Adipose tissue (tissue), 3 donors: ENCODE results near the gene RELA. TPM values are rescaled to one million over a fixed set of nuclear protein-coding genes. Genes with fewer than 3 reads are reported as not detected.

Experiments used
- H3K27ac ChIP-seq: one replicate; pipeline ENCODE4 v1.5.1; 2013; ENCODE audit warnings: low read depth, low read length
- WGBS, 3 donors: extraction: QIAGEN DNeasy Blood & Tissue Kit; methylation state at CpG; one replicate each; pipeline ENCODE4 v1.1.7; 2013; 5-methylcytosine and 5-hydroxymethylcytosine counted together
- polyA plus RNA-seq, 3 donors: library from polyadenylated mRNA; stranded (reverse); fragments of 200-250 nt; gene quantifications; one replicate each; pipeline ENCODE4 v1.2.3, GENCODE V29; 2013
- donor health status: healthy with polysubstance abuse.
- donor health status: Bipolar disorder and iron deficiency.
- donor health status: healthy.

RELA gene
- polyA plus RNA-seq, 3 donors = 30.8 to 61.2 (median 50.4) TPM

GRCh38 chr11:65637794-65638419 lies 24.8 kb downstream of the RELA start, which contains the start of gene SIPA1:
Gene SIPA1 (plus strand): TSS chr11:65638101. CDS start chr11:65640922, 2,821 bp downstream.
- peak within 1 kb of the TSS; percentile 87 for H3K27ac ChIP-seq
- WGBS, 3 donors = 4 to 5% (median 4%) methylated on average over 37 to 46 of the region's 46 CpGs

- 84 to 92% (median 89%) methylated on average over 3 of the region's 3 CpGs for WGBS, 3 donors
- H3K27ac ChIP-seq = no peak overlapping the region
These were observed 25.6 kb downstream of the RELA start for GRCh38 chr11:65637032-65637557.

- no peak overlapping the region for H3K27ac ChIP-seq
- WGBS, 3 donors = 89 to 94% (median 93%) methylated on average over 24 to 28 of the region's 28 CpGs
These were observed 26.3 kb downstream of the RELA start for GRCh38 chr11:65636108-65637031.

GRCh38 chr11:65634905-65635731 lies 27.6 kb downstream of the RELA start:
- no peak overlapping the region for H3K27ac ChIP-seq
- 93 to 95% (median 94%) methylated on average over 46 of the region's 46 CpGs for WGBS, 3 donors

DNA sequence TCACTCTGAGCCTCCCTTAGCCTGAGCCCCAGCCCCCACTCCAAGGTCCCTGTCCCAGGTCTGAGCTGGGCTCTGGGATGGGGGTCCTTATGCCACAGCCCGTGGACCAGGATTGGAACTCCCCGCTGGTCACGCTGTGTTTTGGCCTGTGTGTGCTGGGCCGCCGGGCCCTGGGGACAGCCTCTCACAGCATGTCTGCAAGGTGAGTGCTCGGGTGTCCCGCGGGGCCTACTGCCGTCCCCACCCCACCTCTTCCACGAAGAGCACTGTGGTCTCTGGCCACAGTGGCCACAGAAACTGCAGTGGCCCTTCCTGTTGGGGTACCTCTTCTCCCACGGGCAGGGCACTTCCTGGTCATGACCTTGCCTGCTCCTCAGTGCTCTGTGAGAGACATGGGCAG lies 28.3 kb downstream of the RELA start:
- no peak overlapping the region for H3K27ac ChIP-seq
- 85 to 96% (median 86%) methylated on average over 11 of the region's 11 CpGs for WGBS, 3 donors

DNA sequence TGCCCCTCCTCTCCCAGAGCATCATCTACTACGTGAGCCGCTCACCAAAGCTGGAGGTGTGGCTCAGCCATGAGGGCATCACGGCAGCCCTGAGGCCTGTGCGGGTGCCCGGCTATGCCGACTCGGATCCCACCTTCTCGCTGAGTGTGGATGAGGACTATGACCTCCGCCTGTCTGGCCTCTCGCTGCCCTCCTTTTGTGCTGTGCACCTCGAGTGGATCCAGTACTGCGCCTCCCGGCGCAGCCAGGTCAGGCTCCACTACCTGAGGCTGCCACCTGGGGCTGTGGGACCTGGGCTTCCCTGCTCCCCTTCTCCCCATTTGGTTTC lies 28.6 kb downstream of the RELA start:
- H3K27ac ChIP-seq = no peak overlapping the region
- 86 to 95% (median 87%) methylated on average over 11 to 14 of the region's 14 CpGs for WGBS, 3 donors

DNA sequence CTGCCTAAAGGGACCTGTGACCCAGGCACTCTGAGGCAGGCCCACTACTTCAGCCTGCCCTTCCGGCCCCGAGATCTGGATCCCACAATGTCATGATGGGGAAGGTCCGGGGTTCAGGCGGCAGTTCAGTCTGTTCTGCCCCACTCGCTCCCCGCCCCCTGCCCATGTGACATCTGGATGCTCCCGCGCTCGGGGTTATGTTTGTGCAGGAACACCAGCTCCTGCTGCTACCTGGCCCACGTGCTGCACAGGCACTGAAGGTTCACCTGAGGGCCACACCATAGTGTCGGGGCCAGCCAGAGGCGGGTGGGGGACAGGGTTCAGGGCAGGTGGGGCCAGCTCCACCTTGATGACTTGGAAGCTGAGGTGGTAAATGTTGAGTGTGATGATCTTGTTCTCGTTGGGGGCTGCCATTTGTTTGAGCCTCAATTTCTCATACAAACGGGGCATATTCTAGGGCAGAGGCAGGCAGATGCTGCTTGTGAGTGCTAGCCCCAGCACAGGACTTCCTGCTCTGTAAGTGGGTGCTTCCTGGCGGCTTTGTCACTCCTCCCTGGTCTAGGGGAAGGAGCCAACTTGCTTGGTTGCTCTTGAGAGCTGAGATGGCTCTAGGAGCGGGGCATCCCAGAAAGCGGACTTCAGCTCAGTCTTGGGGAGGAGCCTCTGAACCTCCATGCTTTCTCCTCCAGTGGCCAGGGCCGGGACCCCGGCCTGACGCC lies 29.2 kb downstream of the RELA start:
- 70 to 80% (median 74%) methylated on average over 19 to 20 of the region's 20 CpGs for WGBS, 3 donors
- H3K27ac ChIP-seq = no peak overlapping the region

- no peak overlapping the region for H3K27ac ChIP-seq
- WGBS, 3 donors = 53 to 85% (median 78%) methylated on average over 11 of the region's 11 CpGs
These were observed 32.5 kb downstream of the RELA start for GRCh38 chr11:65630215-65630614.

GRCh38 chr11:65629579-65629978 lies 33.1 kb downstream of the RELA start:
- WGBS, 3 donors = 84 to 96% (median 94%) methylated on average over 14 of the region's 14 CpGs
- H3K27ac ChIP-seq = no peak overlapping the region

DNA sequence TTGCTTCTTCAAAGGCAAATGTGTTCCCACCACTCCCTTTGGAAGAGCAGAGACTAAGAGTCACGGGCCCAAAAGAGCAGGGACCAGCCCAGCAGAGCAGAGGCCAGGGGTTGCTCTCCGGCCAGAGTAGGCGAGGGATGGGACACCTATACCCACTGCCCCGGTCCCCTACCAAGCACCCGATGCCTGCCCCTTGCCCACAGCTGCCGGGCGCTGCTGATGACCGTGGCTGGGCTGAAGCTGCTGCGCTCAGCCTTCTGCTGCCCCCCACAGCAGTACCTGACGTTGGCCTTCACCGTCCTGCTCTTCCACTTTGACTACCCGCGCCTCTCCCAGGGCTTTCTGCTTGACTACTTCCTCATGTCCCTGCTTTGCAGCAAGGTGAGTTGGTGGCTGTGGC lies 35.5 kb downstream of the RELA start:
- 93 to 96% (median 95%) methylated on average over 12 to 13 of the region's 13 CpGs for WGBS, 3 donors
- no peak overlapping the region for H3K27ac ChIP-seq

- 68 to 70% (median 69%) methylated on average over 30 of the region's 30 CpGs for WGBS, 3 donors
- no peak overlapping the region for H3K27ac ChIP-seq
These were observed 36.9 kb downstream of the RELA start for GRCh38 chr11:65625628-65626342.

DNA sequence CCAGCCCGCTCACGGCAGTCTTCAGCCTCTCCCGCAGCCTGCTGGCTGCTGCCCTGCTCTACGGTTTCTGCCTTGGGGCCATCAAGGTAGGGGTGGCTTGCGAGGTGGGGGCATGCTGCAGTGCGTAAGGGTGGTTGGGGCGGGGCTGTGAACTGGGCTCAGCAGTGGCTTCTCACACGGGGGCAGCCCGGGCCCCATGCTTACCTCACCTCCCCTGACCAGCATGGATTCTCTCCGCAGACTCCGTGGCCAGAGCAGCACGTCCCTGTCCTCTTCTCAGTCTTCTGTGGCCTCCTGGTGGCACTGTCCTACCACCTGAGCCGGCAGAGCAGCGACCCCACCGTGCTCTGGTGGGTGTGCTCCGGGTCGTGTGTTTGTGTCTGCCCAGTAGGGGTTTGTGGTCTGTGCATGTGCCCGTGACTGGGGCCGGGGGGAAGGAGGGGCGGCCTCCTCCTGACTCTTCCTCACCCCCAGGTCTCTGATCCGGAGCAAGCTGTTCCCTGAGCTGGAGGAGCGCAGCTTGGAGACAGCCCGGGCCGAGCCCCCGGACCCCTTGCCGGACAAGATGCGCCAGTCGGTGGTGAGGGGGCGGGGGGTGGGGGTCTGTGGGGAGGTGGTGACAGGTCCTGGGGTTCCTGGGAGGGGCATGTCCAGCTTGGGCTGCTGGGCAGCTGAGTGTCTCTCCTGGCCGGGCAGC lies 37.6 kb downstream of the RELA start:
- WGBS, 3 donors = 84 to 88% (median 85%) methylated on average over 25 to 30 of the region's 30 CpGs
- H3K27ac ChIP-seq = no peak overlapping the region

DNA sequence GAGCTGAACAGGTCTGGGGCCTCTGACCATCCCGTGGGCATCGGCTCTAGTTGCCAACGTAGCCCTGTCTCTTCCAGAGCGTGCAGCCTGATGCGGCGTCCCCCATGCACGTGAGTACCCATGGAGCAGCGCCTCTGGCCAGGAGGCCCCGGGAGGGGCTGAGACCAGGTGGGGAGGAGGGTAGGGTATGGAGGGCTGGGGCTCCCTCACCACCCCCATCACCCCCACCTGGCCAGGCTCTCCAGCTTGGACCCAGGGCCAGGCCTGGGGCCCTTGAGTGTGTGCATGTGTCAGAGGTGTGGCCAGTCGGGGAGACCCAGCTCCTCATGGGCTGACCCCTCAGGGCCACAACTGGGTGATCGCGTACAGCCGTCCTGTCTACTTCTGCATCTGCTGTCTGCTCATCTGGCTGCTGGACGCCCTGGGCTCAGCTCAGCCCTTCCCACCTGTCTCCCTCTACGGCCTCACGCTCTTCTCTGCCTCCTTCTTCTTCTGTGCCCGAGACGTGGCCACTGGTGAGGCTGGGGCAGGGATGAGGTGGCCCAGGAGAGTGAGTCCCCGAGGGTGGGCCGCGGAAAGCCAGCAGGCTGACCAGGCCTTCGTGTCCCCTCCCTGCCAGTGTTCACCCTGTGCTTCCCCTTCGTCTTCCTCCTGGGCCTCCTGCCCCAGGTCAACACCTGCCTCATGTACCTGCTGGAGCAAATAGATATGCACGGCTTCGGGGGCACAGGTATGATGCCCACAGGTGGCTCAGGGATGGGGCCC lies 38.7 kb downstream of the RELA start:
- no peak overlapping the region for H3K27ac ChIP-seq
- 91 to 93% (median 92%) methylated on average over 24 to 25 of the region's 25 CpGs for WGBS, 3 donors

- H3K27ac ChIP-seq = no peak overlapping the region
- WGBS, 3 donors = 91% methylated on average over 14 of the region's 14 CpGs
These were observed 39.5 kb downstream of the RELA start for GRCh38 chr11:65623177-65623576.

DNA sequence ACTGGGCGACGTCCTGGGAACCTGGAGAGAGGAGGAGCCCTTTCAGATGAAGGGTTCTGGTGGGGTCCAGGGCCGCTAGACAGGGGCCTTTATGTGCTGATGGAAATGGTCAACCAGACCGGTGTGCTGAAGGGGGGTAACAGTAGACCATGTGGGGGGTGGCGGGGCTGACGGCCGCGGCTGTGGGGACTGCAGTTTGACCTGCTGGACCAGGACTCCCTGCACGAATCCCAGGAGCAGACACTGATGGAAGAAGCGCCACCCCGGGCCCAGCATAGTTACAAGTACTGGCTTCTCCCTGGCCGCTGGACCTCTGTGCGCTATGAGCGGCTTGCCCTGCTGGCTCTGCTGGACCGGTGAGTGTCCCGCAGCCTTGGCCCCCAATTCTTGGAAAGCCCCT lies 40.7 kb downstream of the RELA start:
- no peak overlapping the region for H3K27ac ChIP-seq
- 94 to 95% (median 94%) methylated on average over 16 of the region's 16 CpGs for WGBS, 3 donors

- WGBS, 3 donors = 93 to 98% (median 96%) methylated on average over 14 of the region's 14 CpGs
- H3K27ac ChIP-seq = no peak overlapping the region
These were observed 41.3 kb downstream of the RELA start for GRCh38 chr11:65621460-65621859.
